Smooth muscle cell (in vitro differentiated cells): Measurements from ENCODE around the gene RPL35. TPM values are rescaled to one million over a fixed set of nuclear protein-coding genes. Genes with fewer than 3 reads are reported as not detected.

Source experiments
- DNase-seq: peaks from one replicate; lab custom pipeline; 2025; ENCODE audit not compliant: unreplicated experiment; lab: John Stamatoyannopoulos, UW
- H2AFZ ChIP-seq: fragments of 200-600 bp; sonication (generic); 2 replicates; pipeline ENCODE4 v1.6.0; 2016; ENCODE audit warnings: antibody characterized with exemption, low read depth, mild to moderate bottlenecking
- H3F3A ChIP-seq: fragments of 200-600 bp; sonication (generic); 2 replicates; pipeline ENCODE4 v1.6.0; 2017; ENCODE audit warnings: antibody characterized with exemption, low read depth
- H3K27ac ChIP-seq: fragments of 200-600 bp; sonication (generic); 2 replicates; pipeline ENCODE4 v1.5.1; 2016; ENCODE audit warnings: low read depth, mild to moderate bottlenecking
- H3K27me3 ChIP-seq: fragments of 200-600 bp; sonication (generic); 2 replicates; pipeline ENCODE4 v1.6.1; 2016; ENCODE audit warnings: low read depth, mild to moderate bottlenecking
- H3K36me3 ChIP-seq: fragments of 200-600 bp; sonication (generic); 2 replicates; pipeline ENCODE4 v1.5.1; 2016; ENCODE audit warnings: low read depth
- H3K4me1 ChIP-seq: fragments of 200-600 bp; sonication (generic); 2 replicates; pipeline ENCODE4 v1.5.1; 2016; ENCODE audit warnings: low read depth
- H3K4me2 ChIP-seq: fragments of 200-600 bp; sonication (generic); 2 replicates; pipeline ENCODE4 v1.6.0; 2016; ENCODE audit warnings: mild to moderate bottlenecking
- H3K4me3 ChIP-seq: fragments of 200-600 bp; sonication (generic); 2 replicates; pipeline ENCODE4 v1.5.1; 2016; ENCODE audit warnings: mild to moderate bottlenecking
- H3K79me2 ChIP-seq: fragments of 200-600 bp; sonication (generic); 2 replicates; pipeline ENCODE4 v1.6.0; 2016; ENCODE audit warnings: low read depth, mild to moderate bottlenecking
- H3K9ac ChIP-seq: fragments of 200-600 bp; sonication (generic); 2 replicates; pipeline ENCODE4 v1.6.0; 2016; ENCODE audit warnings: low read depth
- H3K9me3 ChIP-seq: fragments of 200-600 bp; sonication (generic); replicated peaks from 2 replicates; pipeline ENCODE4 v1.5.1; 2016; ENCODE audit warnings: low read depth
- H4K20me1 ChIP-seq: fragments of 200-600 bp; sonication (generic); 2 replicates; pipeline ENCODE4 v1.6.0; 2016; ENCODE audit warnings: low read depth
- WGBS: methylation state at CpG from one replicate; pipeline ENCODE4 v1.1.7; 2016; ENCODE audit warnings: low lambda C conversion rate; 5-methylcytosine and 5-hydroxymethylcytosine counted together
- polyA plus RNA-seq: library from polyadenylated mRNA; unstranded; fragments of >200 nt; fragmentation: Nextera tagmentation; extraction: Ambion mirVana; gene quantifications from 2 replicates; pipeline ENCODE4 v1.2.1, GENCODE V29; 2016
- total RNA-seq: library from RNA; depleted of rRNA; stranded (reverse); fragments of >200 nt; gene quantifications from 2 replicates; pipeline ENCODE4 v1.2.3, GENCODE V29; 2014
- TF ChIP-seq, protein P1 (sequence below): fragments of 200-600 bp; sonication (generic); IDR thresholded peaks from 2 replicates; pipeline ENCODE4 v1.5.1; 2017; ENCODE audit warnings: borderline replicate concordance, mild to moderate bottlenecking, antibody characterized with exemption; ENCODE audit not compliant: insufficient read depth, poor library complexity, severe bottlenecking

RPL35 gene
- total and polyA plus RNA-seq, 2 experiments from 2014 or later: 1,321 to 1,932 TPM

GRCh38 chr9:124855566-124855943 is 6.2 kb downstream of the RPL35 start:
- Histone ChIP-seq H3K4me2 (no peak overlapping the region), H3K79me2 (peaks cover 20% of the 10 kb centered on the region), H3K4me3 (no peak overlapping the region), H2AFZ (no peak overlapping the region), H4K20me1 (peaks cover 45% of the 10 kb centered on the region), H3F3A (peaks cover 26% of the 10 kb centered on the region), H3K9me3 (no peaks in the 10 kb centered on the region), H3K27me3 (no peaks in the 10 kb centered on the region), H3K4me1 (peaks cover 12% of the 10 kb centered on the region), H3K9ac (no peak overlapping the region), H3K36me3 (peaks cover 4% of the 10 kb centered on the region), H3K27ac (no peak overlapping the region)
- WGBS: 96% methylated on average over 18 of the region's 18 CpGs
- TF ChIP-seq, protein P1, sequence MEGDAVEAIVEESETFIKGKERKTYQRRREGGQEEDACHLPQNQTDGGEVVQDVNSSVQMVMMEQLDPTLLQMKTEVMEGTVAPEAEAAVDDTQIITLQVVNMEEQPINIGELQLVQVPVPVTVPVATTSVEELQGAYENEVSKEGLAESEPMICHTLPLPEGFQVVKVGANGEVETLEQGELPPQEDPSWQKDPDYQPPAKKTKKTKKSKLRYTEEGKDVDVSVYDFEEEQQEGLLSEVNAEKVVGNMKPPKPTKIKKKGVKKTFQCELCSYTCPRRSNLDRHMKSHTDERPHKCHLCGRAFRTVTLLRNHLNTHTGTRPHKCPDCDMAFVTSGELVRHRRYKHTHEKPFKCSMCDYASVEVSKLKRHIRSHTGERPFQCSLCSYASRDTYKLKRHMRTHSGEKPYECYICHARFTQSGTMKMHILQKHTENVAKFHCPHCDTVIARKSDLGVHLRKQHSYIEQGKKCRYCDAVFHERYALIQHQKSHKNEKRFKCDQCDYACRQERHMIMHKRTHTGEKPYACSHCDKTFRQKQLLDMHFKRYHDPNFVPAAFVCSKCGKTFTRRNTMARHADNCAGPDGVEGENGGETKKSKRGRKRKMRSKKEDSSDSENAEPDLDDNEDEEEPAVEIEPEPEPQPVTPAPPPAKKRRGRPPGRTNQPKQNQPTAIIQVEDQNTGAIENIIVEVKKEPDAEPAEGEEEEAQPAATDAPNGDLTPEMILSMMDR: no peak
- no peak for DNase-seq

GRCh38 chr9:124854822-124855221 is 6.9 kb downstream of the RPL35 start:
- no peaks in the 10 kb centered on the region for H3K27me3 ChIP-seq
- no peak overlapping the region for H3K9ac ChIP-seq
- H3K4me1 ChIP-seq: peaks cover 5% of the 10 kb centered on the region
- peaks cover 38% of the 10 kb centered on the region for H4K20me1 ChIP-seq
- H3F3A ChIP-seq: peaks cover 21% of the 10 kb centered on the region
- H3K9me3 ChIP-seq: no peaks in the 10 kb centered on the region
- WGBS: 85% methylated on average over 7 of the region's 7 CpGs
- no peak for DNase-seq
- peaks cover 12% of the 10 kb centered on the region for H3K79me2 ChIP-seq
- TF ChIP-seq, protein P1: no peak
- no peak overlapping the region for H3K4me2 ChIP-seq
- H3K27ac ChIP-seq: no peak overlapping the region
- no peak overlapping the region for H3K4me3 ChIP-seq
- peaks cover 4% of the 10 kb centered on the region for H3K36me3 ChIP-seq
- no peak overlapping the region for H2AFZ ChIP-seq

GRCh38 chr9:124854161-124854560 is 7.6 kb downstream of the RPL35 start:
- Histone ChIP-seq H3F3A (peaks cover 17% of the 10 kb centered on the region), H3K27ac (no peak overlapping the region), H3K4me3 (no peak overlapping the region), H3K4me2 (no peak overlapping the region), H4K20me1 (peaks cover 31% of the 10 kb centered on the region), H3K4me1 (no peaks in the 10 kb centered on the region), H3K36me3 (peaks cover 1% of the 10 kb centered on the region), H2AFZ (no peak overlapping the region), H3K9me3 (no peaks in the 10 kb centered on the region), H3K27me3 (no peaks in the 10 kb centered on the region), H3K79me2 (peaks cover 6% of the 10 kb centered on the region), H3K9ac (no peak overlapping the region)
- 89% methylated on average over 7 of the region's 8 CpGs for WGBS
- TF ChIP-seq, protein P1: no peak
- no peak for DNase-seq

- H3K36me3 ChIP-seq: no peaks in the 10 kb centered on the region
- 85% methylated on average over 11 of the region's 11 CpGs for WGBS
- DNase-seq: no peak
- H2AFZ ChIP-seq: peak overlapping the region; percentile 70
- peak overlapping the region; percentile 60 for H3K9ac ChIP-seq
- H3K27ac ChIP-seq: no peak overlapping the region
- TF ChIP-seq, protein P1: no peak
- H3F3A ChIP-seq: peaks cover 15% of the 10 kb centered on the region
- H3K9me3 ChIP-seq: no peaks in the 10 kb centered on the region
- H3K27me3 ChIP-seq: no peaks in the 10 kb centered on the region
- no peaks in the 10 kb centered on the region for H3K4me1 ChIP-seq
- peaks cover under 1% of the 10 kb centered on the region for H3K79me2 ChIP-seq
- H3K4me3 ChIP-seq: peak overlapping the region; percentile 58
- peaks cover 26% of the 10 kb centered on the region for H4K20me1 ChIP-seq
- peak overlapping the region; percentile 84 for H3K4me2 ChIP-seq
Observed at GRCh38 chr9:124853605-124854143, 8.1 kb downstream of the RPL35 start.
